ENCODE measurements around the gene BMPER. TPM values are rescaled to one million over a fixed set of nuclear protein-coding genes. Genes with fewer than 3 reads are reported as not detected.

BMPER gene
- total RNA-seq, 6 donors from 2014 or later, result 2.5 to 15.6 (median 9.4) TPM

DNA sequence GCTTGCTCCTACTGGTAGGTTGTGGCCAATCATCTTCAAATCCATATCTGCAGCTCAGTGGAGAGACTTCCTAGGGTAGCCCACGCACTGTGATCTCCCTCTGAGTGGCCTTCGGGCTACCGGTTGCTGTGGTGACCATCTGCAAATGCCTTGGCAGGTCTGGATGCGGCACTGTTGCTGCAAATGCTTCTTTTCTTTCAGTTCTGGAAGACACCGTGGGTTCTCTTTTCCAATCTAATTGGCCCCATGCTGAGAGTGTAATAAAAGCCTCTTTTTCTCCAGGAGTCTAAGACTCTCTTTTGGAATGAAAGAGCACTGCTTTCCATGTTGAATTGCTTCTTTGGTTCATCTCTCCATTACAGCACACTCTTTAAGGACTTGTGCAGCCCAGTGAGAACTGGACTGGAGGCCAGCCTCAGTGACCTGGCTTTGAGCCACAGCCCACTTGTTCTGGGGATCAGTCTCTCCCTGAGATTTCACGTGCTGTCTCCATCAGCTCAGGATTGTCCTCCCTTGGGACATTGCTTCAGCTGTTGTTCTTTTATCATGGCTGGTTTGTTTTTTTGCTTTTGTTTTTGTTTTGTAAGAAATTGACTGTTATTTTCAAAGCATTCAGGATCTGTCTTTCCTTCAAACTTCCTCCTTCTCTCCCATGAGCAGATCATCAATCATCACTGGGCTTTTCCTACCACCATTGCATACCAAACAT is 286.6 kb downstream of the BMPER start:
- H3K27ac ChIP-seq, result no peak overlapping the region
- H3K4me3 ChIP-seq, result no peak overlapping the region
- no peaks in the 10 kb centered on the region for H3K36me3 ChIP-seq
- no peak for DNase-seq
- no peaks in the 10 kb centered on the region for H3K9me3 ChIP-seq
- no peaks in the 10 kb centered on the region for H3K4me1 ChIP-seq
- WGBS, 2 donors, result 90 to 92% methylated on average over 6 of the region's 6 CpGs
- no peak for ATAC-seq (ENCODE audit: low FRiP score in 2 of 2)
- TF ChIP-seq EP300 (IDR thresholded peaks at IDR 0.05) (no peak), POLR2A (IDR thresholded peaks at IDR 0.05) (no peak), POLR2AphosphoS5 (IDR thresholded peaks at IDR 0.05) (no peak)
- TF ChIP-seq, protein P1, sequence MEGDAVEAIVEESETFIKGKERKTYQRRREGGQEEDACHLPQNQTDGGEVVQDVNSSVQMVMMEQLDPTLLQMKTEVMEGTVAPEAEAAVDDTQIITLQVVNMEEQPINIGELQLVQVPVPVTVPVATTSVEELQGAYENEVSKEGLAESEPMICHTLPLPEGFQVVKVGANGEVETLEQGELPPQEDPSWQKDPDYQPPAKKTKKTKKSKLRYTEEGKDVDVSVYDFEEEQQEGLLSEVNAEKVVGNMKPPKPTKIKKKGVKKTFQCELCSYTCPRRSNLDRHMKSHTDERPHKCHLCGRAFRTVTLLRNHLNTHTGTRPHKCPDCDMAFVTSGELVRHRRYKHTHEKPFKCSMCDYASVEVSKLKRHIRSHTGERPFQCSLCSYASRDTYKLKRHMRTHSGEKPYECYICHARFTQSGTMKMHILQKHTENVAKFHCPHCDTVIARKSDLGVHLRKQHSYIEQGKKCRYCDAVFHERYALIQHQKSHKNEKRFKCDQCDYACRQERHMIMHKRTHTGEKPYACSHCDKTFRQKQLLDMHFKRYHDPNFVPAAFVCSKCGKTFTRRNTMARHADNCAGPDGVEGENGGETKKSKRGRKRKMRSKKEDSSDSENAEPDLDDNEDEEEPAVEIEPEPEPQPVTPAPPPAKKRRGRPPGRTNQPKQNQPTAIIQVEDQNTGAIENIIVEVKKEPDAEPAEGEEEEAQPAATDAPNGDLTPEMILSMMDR (IDR thresholded peaks at IDR 0.05), result no peak
- no peaks in the 10 kb centered on the region for H3K27me3 ChIP-seq

DNA sequence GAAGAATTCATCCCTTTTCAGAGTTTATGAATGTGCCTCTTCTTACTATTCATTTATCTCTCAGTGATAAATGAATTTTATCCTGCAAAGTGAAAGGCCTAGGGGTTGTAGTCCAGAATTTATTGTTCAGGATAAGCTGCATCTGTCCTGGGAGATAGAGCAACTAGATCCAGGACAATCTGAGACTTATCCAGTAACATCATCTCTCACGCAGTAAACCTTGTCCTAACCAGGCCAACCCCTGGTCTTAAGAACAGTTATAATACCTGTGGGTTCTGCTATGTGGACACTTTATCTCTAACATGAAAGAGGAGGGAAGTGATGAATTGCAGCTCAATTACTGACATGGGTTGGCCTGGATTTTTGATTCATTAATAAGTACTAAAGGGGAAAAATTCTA is 287.6 kb downstream of the BMPER start:
- Histone ChIP-seq H3K4me3 (no peak overlapping the region), H3K36me3 (no peaks in the 10 kb centered on the region), H3K27me3 (no peaks in the 10 kb centered on the region), H3K27ac (no peak overlapping the region), H3K9me3 (no peaks in the 10 kb centered on the region), H3K4me1 (no peaks in the 10 kb centered on the region)
- no peak for DNase-seq
- no peak for ATAC-seq (ENCODE audit: low FRiP score in 2 of 2)
- TF ChIP-seq EP300 (IDR thresholded peaks at IDR 0.05) (no peak), POLR2A (IDR thresholded peaks at IDR 0.05) (no peak), POLR2AphosphoS5 (IDR thresholded peaks at IDR 0.05) (no peak)
- TF ChIP-seq, protein P1 (IDR thresholded peaks at IDR 0.05), result no peak
- 86 to 92% methylated on average over 1 of the region's 1 CpG for WGBS, 2 donors

DNA sequence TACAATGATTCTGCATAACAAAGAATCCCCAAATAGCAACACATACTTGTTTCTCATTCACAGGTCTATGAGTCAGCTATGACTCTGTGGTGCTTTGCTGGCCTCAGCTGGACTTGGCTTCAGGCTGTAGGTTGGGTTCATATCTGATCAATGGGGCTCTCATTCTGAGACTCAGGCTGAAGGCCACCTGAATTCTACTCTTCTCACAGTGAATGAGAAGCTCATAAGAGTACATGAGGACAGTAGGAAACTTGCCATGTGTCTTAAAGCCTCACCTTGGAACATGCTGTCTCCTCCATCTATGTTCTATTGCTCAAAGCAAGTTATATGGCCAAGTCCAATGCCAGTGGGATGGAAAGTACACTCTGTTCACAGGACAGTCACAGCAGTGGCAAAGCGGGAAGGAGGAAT is 292.9 kb downstream of the BMPER start:
- ATAC-seq (ENCODE audit: low FRiP score in 2 of 2) (no peak), DNase-seq (no peak)
- no peak for TF ChIP-seq POLR2A (IDR thresholded peaks at IDR 0.05)
- TF ChIP-seq POLR2AphosphoS5 (IDR thresholded peaks at IDR 0.05), result no peak
- TF ChIP-seq EP300 (IDR thresholded peaks at IDR 0.05), result no peak
- TF ChIP-seq, protein P1 (IDR thresholded peaks at IDR 0.05), result no peak
- no peak overlapping the region for H3K27ac ChIP-seq
- 91 to 95% methylated on average over 1 of the region's 1 CpG for WGBS, 2 donors
- H3K36me3 ChIP-seq, result no peaks in the 10 kb centered on the region
- H3K27me3 ChIP-seq, result no peaks in the 10 kb centered on the region
- H3K4me3 ChIP-seq, result no peak overlapping the region
- no peaks in the 10 kb centered on the region for H3K4me1 ChIP-seq
- no peaks in the 10 kb centered on the region for H3K9me3 ChIP-seq

All from upper lobe of left lung (tissue), 6 donors.